IPS-20b (cell line): ENCODE measurements around the gene GDAP2.

Experiments used
- H3K27ac ChIP-seq: one replicate; pipeline ENCODE4 v1.5.1; 2013; ENCODE audit warnings: low read length
- H3K27me3 ChIP-seq: 2 replicates; pipeline ENCODE4 v1.6.1; 2013; ENCODE audit warnings: mild to moderate bottlenecking, low read length, inconsistent platforms; ENCODE audit not compliant: insufficient read depth
- H3K36me3 ChIP-seq: 2 replicates; pipeline ENCODE4 v1.6.1; 2013; ENCODE audit warnings: low read depth, mild to moderate bottlenecking, inconsistent platforms, low read length, moderate library complexity; ENCODE audit not compliant: insufficient read depth
- H3K4me1 ChIP-seq: 2 replicates; pipeline ENCODE4 v1.6.1; 2013; ENCODE audit warnings: mild to moderate bottlenecking, control low read depth, inconsistent platforms, low read length, moderate library complexity; ENCODE audit not compliant: insufficient read depth
- H3K4me3 ChIP-seq: 2 replicates; pipeline ENCODE4 v1.5.1; 2013; ENCODE audit warnings: mild to moderate bottlenecking, low read length, inconsistent platforms
- H3K9ac ChIP-seq: 2 replicates; pipeline ENCODE4 v1.6.1; 2013; ENCODE audit warnings: low read depth, mild to moderate bottlenecking, inconsistent platforms, low read length, moderate library complexity
- H3K9me3 ChIP-seq: 2 replicates; pipeline ENCODE4 v1.6.1; 2013; ENCODE audit warnings: mild to moderate bottlenecking, low read depth, low read length, inconsistent platforms; ENCODE audit not compliant: insufficient read depth

GDAP2 gene

GRCh38 chr1:117897551-117897950, 31.9 kb downstream of the GDAP2 start:
- no peaks in the 10 kb centered on the region for H3K9me3 ChIP-seq
- H3K36me3 ChIP-seq: peaks cover 66% of the 10 kb centered on the region

GRCh38 chr1:117895482-117896114, 33.8 kb downstream of the GDAP2 start:
- no peaks in the 10 kb centered on the region for H3K4me1 ChIP-seq
- H3K9ac ChIP-seq: no peak overlapping the region
- H3K9me3 ChIP-seq: no peaks in the 10 kb centered on the region
- H3K27me3 ChIP-seq: no peaks in the 10 kb centered on the region
- no peak overlapping the region for H3K4me3 ChIP-seq
- no peak overlapping the region for H3K27ac ChIP-seq
- peaks cover 53% of the 10 kb centered on the region for H3K36me3 ChIP-seq

More at GRCh38 chr1:117897551-117897950, 31.9 kb downstream of the GDAP2 start:
- Histone ChIP-seq H3K4me3 (no peak overlapping the region), H3K9ac (no peak overlapping the region), H3K27me3 (no peaks in the 10 kb centered on the region), H3K4me1 (no peaks in the 10 kb centered on the region), H3K27ac (no peak overlapping the region)

GRCh38 chr1:117894078-117894477, 35.3 kb downstream of the GDAP2 start:
- Histone ChIP-seq H3K4me1 (no peaks in the 10 kb centered on the region), H3K27ac (no peak overlapping the region), H3K4me3 (no peak overlapping the region), H3K9ac (no peak overlapping the region), H3K9me3 (no peaks in the 10 kb centered on the region), H3K36me3 (peaks cover 43% of the 10 kb centered on the region), H3K27me3 (no peaks in the 10 kb centered on the region)

GRCh38 chr1:117892512-117892911, 36.9 kb downstream of the GDAP2 start:
- peaks cover 32% of the 10 kb centered on the region for H3K36me3 ChIP-seq
- H3K4me3 ChIP-seq: no peak overlapping the region
- H3K4me1 ChIP-seq: no peaks in the 10 kb centered on the region

GRCh38 chr1:117890452-117890851, 39.0 kb downstream of the GDAP2 start:
- no peak overlapping the region for H3K9ac ChIP-seq
- no peaks in the 10 kb centered on the region for H3K4me1 ChIP-seq
- peaks cover 13% of the 10 kb centered on the region for H3K36me3 ChIP-seq
- H3K9me3 ChIP-seq: no peaks in the 10 kb centered on the region
- no peak overlapping the region for H3K27ac ChIP-seq
- H3K27me3 ChIP-seq: no peaks in the 10 kb centered on the region
- no peak overlapping the region for H3K4me3 ChIP-seq

More at GRCh38 chr1:117892512-117892911, 36.9 kb downstream of the GDAP2 start:
- no peak overlapping the region for H3K9ac ChIP-seq
- H3K27ac ChIP-seq: no peak overlapping the region
- H3K9me3 ChIP-seq: no peaks in the 10 kb centered on the region
- H3K27me3 ChIP-seq: no peaks in the 10 kb centered on the region

- no peaks in the 10 kb centered on the region for H3K4me1 ChIP-seq
- H3K9me3 ChIP-seq: no peaks in the 10 kb centered on the region
- H3K9ac ChIP-seq: no peak overlapping the region
- no peak overlapping the region for H3K4me3 ChIP-seq
- H3K27ac ChIP-seq: no peak overlapping the region
- peaks cover 8% of the 10 kb centered on the region for H3K36me3 ChIP-seq
- H3K27me3 ChIP-seq: no peaks in the 10 kb centered on the region
Observed at GRCh38 chr1:117886101-117886795, 43.2 kb downstream of the GDAP2 start.

GRCh38 chr1:117883616-117884015, 45.8 kb downstream of the GDAP2 start:
- Histone ChIP-seq H3K9ac (no peak overlapping the region), H3K9me3 (no peaks in the 10 kb centered on the region), H3K4me1 (no peaks in the 10 kb centered on the region), H3K36me3 (peaks cover 20% of the 10 kb centered on the region), H3K27me3 (no peaks in the 10 kb centered on the region), H3K27ac (no peak overlapping the region), H3K4me3 (no peak overlapping the region)

GRCh38 chr1:117879284-117879683, 50.1 kb downstream of the GDAP2 start:
- H3K9ac ChIP-seq: no peak overlapping the region
- peaks cover 52% of the 10 kb centered on the region for H3K36me3 ChIP-seq
- H3K4me3 ChIP-seq: no peak overlapping the region
- H3K9me3 ChIP-seq: no peaks in the 10 kb centered on the region
- no peaks in the 10 kb centered on the region for H3K4me1 ChIP-seq
- no peaks in the 10 kb centered on the region for H3K27me3 ChIP-seq
- H3K27ac ChIP-seq: no peak overlapping the region

- no peak overlapping the region for H3K4me3 ChIP-seq
- peaks cover 52% of the 10 kb centered on the region for H3K36me3 ChIP-seq
- H3K4me1 ChIP-seq: no peaks in the 10 kb centered on the region
- no peak overlapping the region for H3K9ac ChIP-seq
- H3K9me3 ChIP-seq: no peaks in the 10 kb centered on the region
- H3K27ac ChIP-seq: no peak overlapping the region
- H3K27me3 ChIP-seq: no peaks in the 10 kb centered on the region
Observed at GRCh38 chr1:117877823-117878222, 51.6 kb downstream of the GDAP2 start.

GRCh38 chr1:117871013-117871412, 58.4 kb downstream of the GDAP2 start:
- no peaks in the 10 kb centered on the region for H3K4me1 ChIP-seq
- no peaks in the 10 kb centered on the region for H3K27me3 ChIP-seq
- H3K27ac ChIP-seq: no peak overlapping the region
- H3K9ac ChIP-seq: no peak overlapping the region
- H3K36me3 ChIP-seq: peaks cover 39% of the 10 kb centered on the region
- H3K4me3 ChIP-seq: no peak overlapping the region
- H3K9me3 ChIP-seq: no peaks in the 10 kb centered on the region

- Histone ChIP-seq H3K27ac (no peak overlapping the region), H3K4me3 (no peak overlapping the region), H3K9ac (no peak overlapping the region), H3K4me1 (no peaks in the 10 kb centered on the region), H3K36me3 (peaks cover 8% of the 10 kb centered on the region; the same call in 1 of the 2 replicates), H3K27me3 (no peaks in the 10 kb centered on the region), H3K9me3 (no peaks in the 10 kb centered on the region)
Observed at GRCh38 chr1:117861694-117862093, 67.7 kb downstream of the GDAP2 start.
